ENCODE results near the gene FAM9B. TPM values are rescaled to one million over a fixed set of nuclear protein-coding genes. Genes with fewer than 3 reads are reported as not detected.
"Not testable (repeated sequence)": the region's sequence is repeated elsewhere in the genome, so short reads cannot be mapped to it uniquely, and the experiment has no call there.

FAM9B gene
- total RNA-seq, 2 donors from 2014 or later = not detected

- Mint-ChIP-seq H3K4me1 (ENCODE audit: low read depth in 2 of 2) (peaks cover 0 to 6% of the 10 kb centered on the region in 2 donors), H3K9me3 (no peaks in the 10 kb centered on the region), H3K27ac (no peak overlapping the region), H3K4me3 (no peak overlapping the region), H3K27me3 (peaks cover 6 to 14% of the 10 kb centered on the region in 2 donors), H3K36me3 (no peaks in the 10 kb centered on the region)
- ATAC-seq = no peak
- DNase-seq (ENCODE audit: low spot score) = no peak
Observed at GRCh38 chrX:9033179-9033578, 748 bp downstream of the FAM9B start.

- Mint-ChIP-seq H3K4me1 (ENCODE audit: low read depth in 2 of 2) (no peaks in the 10 kb centered on the region), H3K36me3 (no peaks in the 10 kb centered on the region), H3K9me3 (no peaks in the 10 kb centered on the region), H3K27ac (no peak overlapping the region), H3K27me3 (peaks cover 5 to 13% of the 10 kb centered on the region in 2 donors), H3K4me3 (no peak overlapping the region)
- ATAC-seq (no peak), DNase-seq (ENCODE audit: low spot score) (no peak)
Observed at GRCh38 chrX:9023293-9023692, 10.6 kb downstream of the FAM9B start.

- ATAC-seq = no peak
- Mint-ChIP-seq H3K36me3 (no peaks in the 10 kb centered on the region), H3K9me3 (no peaks in the 10 kb centered on the region)
Observed at GRCh38 chrX:9019151-9019550, 14.8 kb downstream of the FAM9B start.

GRCh38 chrX:9018332-9018731 is 15.6 kb downstream of the FAM9B start:
- H3K9me3 Mint-ChIP-seq; ATAC-seq; H3K27ac Mint-ChIP-seq; H3K36me3 Mint-ChIP-seq; DNase-seq (ENCODE audit: low spot score); H3K4me1 Mint-ChIP-seq (ENCODE audit: low read depth in 2 of 2); H3K27me3 Mint-ChIP-seq; H3K4me3 Mint-ChIP-seq: not testable (repeated sequence)

More at GRCh38 chrX:9019151-9019550, 14.8 kb downstream of the FAM9B start:
- H3K27ac Mint-ChIP-seq = no peak overlapping the region
- H3K4me3 Mint-ChIP-seq = no peak overlapping the region
- no peak for DNase-seq (ENCODE audit: low spot score)
- H3K27me3 Mint-ChIP-seq = no peaks in the 10 kb centered on the region
- no peaks in the 10 kb centered on the region for H3K4me1 Mint-ChIP-seq (ENCODE audit: low read depth in 2 of 2)

GRCh38 chrX:9003041-9003440 is 30.9 kb downstream of the FAM9B start:
- Mint-ChIP-seq H3K4me3 (no peak overlapping the region), H3K27ac (no peak overlapping the region), H3K36me3 (no peaks in the 10 kb centered on the region), H3K27me3 (peaks cover 3 to 19% of the 10 kb centered on the region in 2 donors), H3K4me1 (ENCODE audit: low read depth in 2 of 2) (peaks cover 4 to 5% of the 10 kb centered on the region in 2 donors), H3K9me3 (peaks cover 3% of the 10 kb centered on the region)
- DNase-seq (ENCODE audit: low spot score) (no peak), ATAC-seq (no peak)

- H3K4me3 Mint-ChIP-seq = no peak overlapping the region
- DNase-seq (ENCODE audit: low spot score) = no peak
- no peaks in the 10 kb centered on the region for H3K36me3 Mint-ChIP-seq
- H3K4me1 Mint-ChIP-seq (ENCODE audit: low read depth in 2 of 2) = no peaks in the 10 kb centered on the region
- H3K27ac Mint-ChIP-seq = no peak overlapping the region
- H3K27me3 Mint-ChIP-seq = peaks cover 0 to 2% of the 10 kb centered on the region in 2 donors
- ATAC-seq = peak in 1 of 2 donors; percentile 52
- H3K9me3 Mint-ChIP-seq = no peaks in the 10 kb centered on the region
Observed at GRCh38 chrX:8988446-8988845, 45.5 kb downstream of the FAM9B start.

- H3K27ac Mint-ChIP-seq = peak overlapping the region in 1 of 2 donors; percentile 43
- H3K9me3 Mint-ChIP-seq = no peaks in the 10 kb centered on the region
- no peak overlapping the region for H3K4me3 Mint-ChIP-seq
- DNase-seq (ENCODE audit: low spot score) (no peak), ATAC-seq (no peak)
- H3K27me3 Mint-ChIP-seq = peaks cover 0 to 2% of the 10 kb centered on the region in 2 donors
- no peaks in the 10 kb centered on the region for H3K4me1 Mint-ChIP-seq (ENCODE audit: low read depth in 2 of 2)
- H3K36me3 Mint-ChIP-seq = no peaks in the 10 kb centered on the region
Observed at GRCh38 chrX:8987672-8988250, 46.2 kb downstream of the FAM9B start.

- H3K4me3 Mint-ChIP-seq = no peak overlapping the region
- no peak overlapping the region for H3K27ac Mint-ChIP-seq
- no peaks in the 10 kb centered on the region for H3K36me3 Mint-ChIP-seq
- ATAC-seq (no peak), DNase-seq (ENCODE audit: low spot score) (no peak)
- H3K4me1 Mint-ChIP-seq (ENCODE audit: low read depth in 2 of 2) = peaks cover 0 to 10% of the 10 kb centered on the region in 2 donors
- H3K9me3 Mint-ChIP-seq = no peaks in the 10 kb centered on the region
- peaks cover 7 to 16% of the 10 kb centered on the region in 2 donors for H3K27me3 Mint-ChIP-seq
Observed at GRCh38 chrX:8984231-8984630, 49.7 kb downstream of the FAM9B start.

GRCh38 chrX:8981723-8982122 is 52.2 kb downstream of the FAM9B start:
- H3K4me3 Mint-ChIP-seq = peak overlapping the region; percentile 21
- peaks cover 7 to 24% of the 10 kb centered on the region in 2 donors for H3K27me3 Mint-ChIP-seq
- no peak for DNase-seq (ENCODE audit: low spot score)
- H3K9me3 Mint-ChIP-seq = no peaks in the 10 kb centered on the region
- H3K36me3 Mint-ChIP-seq = no peaks in the 10 kb centered on the region
- H3K27ac Mint-ChIP-seq = peak overlapping the region in 1 of 2 donors; percentile 14
- H3K4me1 Mint-ChIP-seq (ENCODE audit: low read depth in 2 of 2) = peaks cover 0 to 10% of the 10 kb centered on the region in 2 donors
- ATAC-seq = peak in 1 of 2 donors; percentile 66

- Mint-ChIP-seq H3K4me3 (no peak overlapping the region), H3K36me3 (no peaks in the 10 kb centered on the region), H3K27ac (no peak overlapping the region), H3K9me3 (no peaks in the 10 kb centered on the region), H3K4me1 (ENCODE audit: low read depth in 2 of 2) (peaks cover 0 to 10% of the 10 kb centered on the region in 2 donors), H3K27me3 (peaks cover 7 to 27% of the 10 kb centered on the region in 2 donors)
- no peak for ATAC-seq
- DNase-seq (ENCODE audit: low spot score) = no peak
Observed at GRCh38 chrX:8980756-8981155, 53.2 kb downstream of the FAM9B start.

Other genes starting within 250 kb of the FAM9B start
- not detected for gene FAM9A, start 232.7 kb downstream of the FAM9B start, total RNA-seq